HG03108 (cell line): ENCODE results near the gene AP1S2.
A peak's percentile ranks its signal among the peaks of the same experiment; 100 is the strongest.
"Not testable (repeated sequence)": the region's sequence is repeated elsewhere in the genome, so short reads cannot be mapped to it uniquely, and the experiment has no call there.

ENCODE experiments used
- ATAC-seq: cut with Tn5 transposase; IDR thresholded peaks from one replicate; pipeline ENCODE4 v1.9.1; 2021; ENCODE audit warnings: moderate library complexity; ENCODE audit not compliant: unreplicated experiment

AP1S2 gene

GRCh38 chrX:15854712-15855567 is at the start of gene AP1S2:
AP1S2 (minus strand) TSS chrX:15854813; CDS start chrX:15852524, 2,289 bp downstream.
- ATAC-seq: peak; percentile 96

- ATAC-seq: peak; percentile 89
Measured at GRCh38 chrX:15903186-15903681, 48.6 kb upstream of the AP1S2 start.

- ATAC-seq: no peak
Measured at GRCh38 chrX:15895334-15895733, 40.7 kb upstream of the AP1S2 start.

- no peak for ATAC-seq
Measured at GRCh38 chrX:15894724-15895123, 40.1 kb upstream of the AP1S2 start.

GRCh38 chrX:15890463-15890862 is 35.9 kb upstream of the AP1S2 start:
- no peak for ATAC-seq

GRCh38 chrX:15888062-15888461 is 33.4 kb upstream of the AP1S2 start:
- ATAC-seq: no peak

GRCh38 chrX:15883540-15883863 is 28.9 kb upstream of the AP1S2 start:
- no peak for ATAC-seq

GRCh38 chrX:15882704-15883539 is 28.3 kb upstream of the AP1S2 start:
- peak; percentile 80 for ATAC-seq

GRCh38 chrX:15881381-15881897 is 26.8 kb upstream of the AP1S2 start:
- ATAC-seq: no peak

GRCh38 chrX:15877914-15878313 is 23.3 kb upstream of the AP1S2 start:
- not testable (repeated sequence) for ATAC-seq

GRCh38 chrX:15877380-15877779 is 22.8 kb upstream of the AP1S2 start:
- no peak for ATAC-seq

GRCh38 chrX:15874672-15875071 is 20.1 kb upstream of the AP1S2 start:
- ATAC-seq: no peak

GRCh38 chrX:15873566-15873965 is 19.0 kb upstream of the AP1S2 start:
- ATAC-seq: no peak

- ATAC-seq: no peak
Measured at GRCh38 chrX:15870310-15870709, 15.7 kb upstream of the AP1S2 start.

GRCh38 chrX:15869695-15870094 is 15.1 kb upstream of the AP1S2 start:
- no peak for ATAC-seq

GRCh38 chrX:15866147-15866546 is 11.5 kb upstream of the AP1S2 start:
- ATAC-seq: no peak

- ATAC-seq: no peak
Measured at GRCh38 chrX:15864629-15865028, 10.0 kb upstream of the AP1S2 start.

- ATAC-seq: no peak
Measured at GRCh38 chrX:15864023-15864422, 9.4 kb upstream of the AP1S2 start.

- ATAC-seq: no peak
Measured at GRCh38 chrX:15860921-15861320, 6.3 kb upstream of the AP1S2 start.

GRCh38 chrX:15858051-15858450 is 3.4 kb upstream of the AP1S2 start:
- no peak for ATAC-seq

GRCh38 chrX:15856636-15857035 is 2.0 kb upstream of the AP1S2 start:
- no peak for ATAC-seq

GRCh38 chrX:15856222-15856587 is 1.6 kb upstream of the AP1S2 start:
- ATAC-seq: no peak
